ENCODE measurements around the gene GPR55.

GPR55 gene

DNA sequence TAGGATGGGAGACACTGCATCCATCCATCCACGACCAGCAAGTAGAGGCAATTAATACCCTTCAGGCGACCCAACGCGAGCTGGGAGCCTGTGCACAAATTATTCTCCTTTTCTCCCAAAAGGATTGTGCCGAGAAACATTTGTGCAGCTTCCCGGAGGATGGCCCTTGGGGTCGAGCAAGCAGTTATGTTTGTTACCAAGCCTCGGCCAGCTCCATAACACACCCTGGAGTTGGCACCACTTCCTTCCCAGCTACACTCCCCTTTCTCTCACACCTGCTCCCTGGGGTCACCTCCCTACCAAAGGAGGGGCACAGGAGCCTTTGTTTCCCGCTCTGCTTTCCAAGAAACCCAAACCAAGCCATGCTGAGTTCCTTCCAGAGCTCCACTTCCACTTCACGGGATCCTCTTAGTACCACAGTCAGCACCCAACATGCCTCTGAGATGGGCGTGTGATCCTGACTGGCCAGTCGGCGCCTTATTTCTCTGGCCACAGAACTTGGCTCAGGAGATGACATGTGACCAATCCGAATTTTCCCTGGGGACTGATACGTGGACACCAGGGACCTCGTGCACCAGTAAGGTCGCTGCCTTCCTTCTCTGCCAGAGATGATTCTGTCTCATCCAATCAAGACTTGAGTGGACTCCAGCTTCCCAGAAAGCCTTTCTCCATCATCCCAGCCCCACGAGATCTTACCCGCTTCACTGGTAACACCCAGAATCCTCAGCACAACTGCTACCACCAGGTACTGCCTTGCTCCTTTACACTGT, 28.5 kb downstream of the GPR55 start:
- H3K27me3 ChIP-seq (ENCODE audit: control insufficient read depth in 1 of 2, insufficient read depth in 2 of 2, low read length in 2 of 2) = peaks cover 2 to 4% of the 10 kb centered on the region in 2 donors
- H3K9ac ChIP-seq (ENCODE audit: low read length in 2 of 2) = no peak overlapping the region
- no peak overlapping the region for H3K27ac ChIP-seq (ENCODE audit: low read length)
- H3K4me3 ChIP-seq (ENCODE audit: low read length in 2 of 2) = no peak overlapping the region
- no peaks in the 10 kb centered on the region for H3K9me3 ChIP-seq (ENCODE audit: control insufficient read depth in 2 of 2, low read length in 2 of 2)
- H3K4me1 ChIP-seq (ENCODE audit: control insufficient read depth, insufficient read depth, low read length) = no peaks in the 10 kb centered on the region
- no peaks in the 10 kb centered on the region for H3K36me3 ChIP-seq (ENCODE audit: control insufficient read depth in 2 of 2, insufficient read depth in 2 of 2, low read length in 2 of 2)

GRCh38 chr2:230895536-230896345, 29.3 kb downstream of the GPR55 start:
- no peaks in the 10 kb centered on the region for H3K9me3 ChIP-seq (ENCODE audit: control insufficient read depth in 2 of 2, low read length in 2 of 2)
- H3K4me3 ChIP-seq (ENCODE audit: low read length in 2 of 2) = no peak overlapping the region
- no peak overlapping the region for H3K27ac ChIP-seq (ENCODE audit: low read length)
- peaks cover 0 to 4% of the 10 kb centered on the region in 2 donors for H3K27me3 ChIP-seq (ENCODE audit: control insufficient read depth in 1 of 2, insufficient read depth in 2 of 2, low read length in 2 of 2)
- H3K4me1 ChIP-seq (ENCODE audit: control insufficient read depth, insufficient read depth, low read length) = no peaks in the 10 kb centered on the region
- no peak overlapping the region for H3K9ac ChIP-seq (ENCODE audit: low read length in 2 of 2)
- H3K36me3 ChIP-seq (ENCODE audit: control insufficient read depth in 2 of 2, insufficient read depth in 2 of 2, low read length in 2 of 2) = no peaks in the 10 kb centered on the region

DNA sequence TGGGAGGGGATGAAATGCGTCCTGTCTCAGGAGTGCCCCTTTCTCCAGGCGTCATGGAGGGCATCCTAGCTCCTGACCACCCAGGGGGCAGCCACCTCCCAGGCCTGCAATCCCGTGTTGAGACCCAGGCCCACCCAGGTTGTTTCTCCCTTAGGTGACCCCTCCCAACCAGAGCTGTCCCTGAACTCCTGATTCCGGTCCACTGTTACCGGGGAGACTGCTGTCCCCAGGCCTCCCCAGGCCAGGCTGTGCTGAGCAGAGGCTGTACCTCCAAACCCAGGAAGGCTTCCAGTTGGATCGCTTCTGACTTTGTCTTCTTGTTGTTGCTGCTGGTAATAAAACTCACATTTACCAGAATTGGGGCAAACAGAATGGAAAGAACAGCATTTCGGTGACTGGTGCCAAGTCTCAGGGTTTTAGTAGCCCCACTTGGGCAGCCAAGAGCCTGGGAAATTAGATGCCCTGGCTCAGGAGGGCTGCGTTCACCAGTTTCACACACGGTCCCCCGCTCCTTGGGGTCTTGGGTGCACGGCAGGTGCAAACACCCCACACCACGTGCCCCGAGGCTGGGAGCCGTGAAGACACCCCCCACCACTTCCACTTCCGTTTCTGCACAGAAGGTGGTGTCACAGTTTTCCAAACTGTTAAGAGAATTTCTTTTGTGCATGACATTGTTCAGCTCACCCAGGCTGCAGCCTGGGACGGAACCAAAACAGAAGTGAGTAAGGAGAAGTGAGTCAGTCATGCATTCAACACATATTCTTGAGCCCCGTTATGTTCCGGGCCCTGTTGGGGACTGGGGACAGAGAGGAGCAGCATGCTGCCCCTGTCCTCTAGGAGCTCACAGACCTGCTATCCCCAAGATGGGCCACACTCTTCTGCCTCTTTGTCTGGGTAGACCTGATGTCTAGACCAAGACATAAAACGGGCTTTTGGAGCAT, 30.9 kb downstream of the GPR55 start:
- Histone ChIP-seq H3K4me1 (ENCODE audit: control insufficient read depth, insufficient read depth, low read length) (no peaks in the 10 kb centered on the region), H3K4me3 (ENCODE audit: low read length in 2 of 2) (no peak overlapping the region), H3K27me3 (ENCODE audit: control insufficient read depth in 1 of 2, insufficient read depth in 2 of 2, low read length in 2 of 2) (peaks cover 0 to 4% of the 10 kb centered on the region in 2 donors), H3K9ac (ENCODE audit: low read length in 2 of 2) (no peak overlapping the region), H3K27ac (ENCODE audit: low read length) (no peak overlapping the region), H3K36me3 (ENCODE audit: control insufficient read depth in 2 of 2, insufficient read depth in 2 of 2, low read length in 2 of 2) (no peaks in the 10 kb centered on the region), H3K9me3 (ENCODE audit: control insufficient read depth in 2 of 2, low read length in 2 of 2) (no peaks in the 10 kb centered on the region)

DNA sequence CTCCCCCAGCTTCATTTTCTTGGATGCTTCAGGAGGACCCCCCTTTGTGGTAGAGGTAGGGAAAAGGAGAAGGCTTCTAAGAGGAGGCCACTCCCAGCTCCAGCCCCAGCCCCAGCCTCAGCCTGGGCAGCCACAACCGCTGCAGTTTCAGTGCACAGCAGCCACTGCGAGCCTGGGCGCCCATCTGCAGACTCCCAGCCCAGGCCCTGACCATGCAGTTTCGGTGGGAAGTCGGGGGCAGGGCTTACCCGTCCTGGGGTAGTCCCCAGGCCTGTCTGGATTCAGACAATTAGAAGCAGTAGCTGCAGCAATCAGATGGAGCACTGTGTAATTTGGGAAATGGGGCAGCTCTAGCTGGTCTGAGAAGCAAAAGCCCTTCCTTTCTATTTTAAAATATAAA, 31.7 kb downstream of the GPR55 start:
- Histone ChIP-seq H3K4me1 (ENCODE audit: control insufficient read depth, insufficient read depth, low read length) (no peaks in the 10 kb centered on the region), H3K9me3 (ENCODE audit: control insufficient read depth in 2 of 2, low read length in 2 of 2) (peaks cover 0 to 2% of the 10 kb centered on the region in 2 donors), H3K27me3 (ENCODE audit: control insufficient read depth in 1 of 2, insufficient read depth in 2 of 2, low read length in 2 of 2) (peaks cover 0 to 4% of the 10 kb centered on the region in 2 donors), H3K9ac (ENCODE audit: low read length in 2 of 2) (no peak overlapping the region), H3K27ac (ENCODE audit: low read length) (no peak overlapping the region), H3K4me3 (ENCODE audit: low read length in 2 of 2) (no peak overlapping the region), H3K36me3 (ENCODE audit: control insufficient read depth in 2 of 2, insufficient read depth in 2 of 2, low read length in 2 of 2) (no peaks in the 10 kb centered on the region)

- Histone ChIP-seq H3K27me3 (ENCODE audit: control insufficient read depth in 1 of 2, insufficient read depth in 2 of 2, low read length in 2 of 2) (peaks cover 0 to 4% of the 10 kb centered on the region in 2 donors), H3K27ac (ENCODE audit: low read length) (no peak overlapping the region), H3K36me3 (ENCODE audit: control insufficient read depth in 2 of 2, insufficient read depth in 2 of 2, low read length in 2 of 2) (no peaks in the 10 kb centered on the region), H3K4me3 (ENCODE audit: low read length in 2 of 2) (no peak overlapping the region), H3K9me3 (ENCODE audit: control insufficient read depth in 2 of 2, low read length in 2 of 2) (peaks cover 0 to 2% of the 10 kb centered on the region in 2 donors), H3K9ac (ENCODE audit: low read length in 2 of 2) (no peak overlapping the region), H3K4me1 (ENCODE audit: control insufficient read depth, insufficient read depth, low read length) (no peaks in the 10 kb centered on the region)
These were observed 33.5 kb downstream of the GPR55 start for GRCh38 chr2:230891509-230891908.

- no peaks in the 10 kb centered on the region for H3K4me1 ChIP-seq (ENCODE audit: control insufficient read depth, insufficient read depth, low read length)
- H3K27me3 ChIP-seq (ENCODE audit: control insufficient read depth in 1 of 2, insufficient read depth in 2 of 2, low read length in 2 of 2) = peaks cover 0 to 4% of the 10 kb centered on the region in 2 donors
- H3K36me3 ChIP-seq (ENCODE audit: control insufficient read depth in 2 of 2, insufficient read depth in 2 of 2, low read length in 2 of 2) = no peaks in the 10 kb centered on the region
- no peak overlapping the region for H3K4me3 ChIP-seq (ENCODE audit: low read length in 2 of 2)
- peaks cover 0 to 2% of the 10 kb centered on the region in 2 donors for H3K9me3 ChIP-seq (ENCODE audit: control insufficient read depth in 2 of 2, low read length in 2 of 2)
- no peak overlapping the region for H3K9ac ChIP-seq (ENCODE audit: low read length in 2 of 2)
- no peak overlapping the region for H3K27ac ChIP-seq (ENCODE audit: low read length)
These were observed 34.0 kb downstream of the GPR55 start for GRCh38 chr2:230891064-230891463.

DNA sequence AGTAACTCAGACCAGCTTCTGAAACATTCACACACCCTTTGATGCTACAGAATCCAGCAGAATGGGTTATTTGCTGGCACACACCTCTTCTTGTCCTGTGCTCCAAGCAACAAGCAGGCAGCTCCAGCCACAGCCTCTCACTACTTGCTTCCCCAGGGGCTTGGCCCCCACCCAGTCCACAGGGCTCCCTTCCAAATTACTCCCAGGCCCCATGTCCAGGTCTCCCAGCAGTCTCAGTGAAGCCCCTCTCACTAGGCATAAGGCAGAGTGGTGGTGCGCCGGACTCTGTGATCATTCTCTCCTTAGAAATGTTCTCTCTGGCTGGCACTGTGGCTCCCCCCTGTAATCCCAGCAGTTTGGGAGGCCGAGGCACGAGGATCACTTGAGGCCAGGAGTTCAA, 34.4 kb downstream of the GPR55 start:
- H3K27me3 ChIP-seq (ENCODE audit: control insufficient read depth in 1 of 2, insufficient read depth in 2 of 2, low read length in 2 of 2) = peaks cover 0 to 4% of the 10 kb centered on the region in 2 donors
- H3K27ac ChIP-seq (ENCODE audit: low read length) = no peak overlapping the region
- no peak overlapping the region for H3K4me3 ChIP-seq (ENCODE audit: low read length in 2 of 2)
- no peaks in the 10 kb centered on the region for H3K4me1 ChIP-seq (ENCODE audit: control insufficient read depth, insufficient read depth, low read length)
- H3K9me3 ChIP-seq (ENCODE audit: control insufficient read depth in 2 of 2, low read length in 2 of 2) = peaks cover 0 to 2% of the 10 kb centered on the region in 2 donors
- no peaks in the 10 kb centered on the region for H3K36me3 ChIP-seq (ENCODE audit: control insufficient read depth in 2 of 2, insufficient read depth in 2 of 2, low read length in 2 of 2)
- H3K9ac ChIP-seq (ENCODE audit: low read length in 2 of 2) = no peak overlapping the region

- Histone ChIP-seq H3K9ac (ENCODE audit: low read length in 2 of 2) (no peak overlapping the region), H3K36me3 (ENCODE audit: control insufficient read depth in 2 of 2, insufficient read depth in 2 of 2, low read length in 2 of 2) (no peaks in the 10 kb centered on the region), H3K4me3 (ENCODE audit: low read length in 2 of 2) (no peak overlapping the region), H3K9me3 (ENCODE audit: control insufficient read depth in 2 of 2, low read length in 2 of 2) (peaks cover 0 to 2% of the 10 kb centered on the region in 2 donors), H3K27me3 (ENCODE audit: control insufficient read depth in 1 of 2, insufficient read depth in 2 of 2, low read length in 2 of 2) (peaks cover 0 to 4% of the 10 kb centered on the region in 2 donors), H3K4me1 (ENCODE audit: control insufficient read depth, insufficient read depth, low read length) (no peaks in the 10 kb centered on the region), H3K27ac (ENCODE audit: low read length) (no peak overlapping the region)
These were observed 35.0 kb downstream of the GPR55 start for GRCh38 chr2:230889911-230890601.

GRCh38 chr2:230888824-230889400, 36.1 kb downstream of the GPR55 start:
- Histone ChIP-seq H3K27me3 (ENCODE audit: control insufficient read depth in 1 of 2, insufficient read depth in 2 of 2, low read length in 2 of 2) (peaks cover 0 to 4% of the 10 kb centered on the region in 2 donors), H3K9me3 (ENCODE audit: control insufficient read depth in 2 of 2, low read length in 2 of 2) (peaks cover 0 to 2% of the 10 kb centered on the region in 2 donors), H3K27ac (ENCODE audit: low read length) (no peak overlapping the region), H3K4me3 (ENCODE audit: low read length in 2 of 2) (no peak overlapping the region), H3K4me1 (ENCODE audit: control insufficient read depth, insufficient read depth, low read length) (no peaks in the 10 kb centered on the region), H3K36me3 (ENCODE audit: control insufficient read depth in 2 of 2, insufficient read depth in 2 of 2, low read length in 2 of 2) (no peaks in the 10 kb centered on the region), H3K9ac (ENCODE audit: low read length in 2 of 2) (no peak overlapping the region)
